DND-41 (cell line): ENCODE measurements around the gene PRMT5.
A peak's percentile ranks its signal among the peaks of the same experiment; 100 is the strongest.
"Not testable (repeated sequence)": the region's sequence is repeated elsewhere in the genome, so short reads cannot be mapped to it uniquely, and the experiment has no call there.

ENCODE experiments used
- ATAC-seq: fragments of 200-7000 bp; cut with Tn5 transposase; 3 replicates; pipeline ENCODE4 v1.9.1; 2021; ENCODE audit warnings: low read depth; ENCODE audit not compliant: insufficient read depth
- DNase-seq: peaks from one replicate; pipeline ENCODE4 v3.0.0-alpha.2; 2020
- H2AFZ ChIP-seq: 2 replicates; pipeline ENCODE4 v1.6.0; 2012; ENCODE audit warnings: low read depth, low read length
- H3K27ac ChIP-seq: 2 replicates; pipeline ENCODE4 v1.5.1; 2012; ENCODE audit warnings: low read length, inconsistent platforms
- H3K27me3 ChIP-seq: fragments of 200-600 bp; sonication (generic); 2 replicates; pipeline ENCODE4 v1.6.0; 2012; ENCODE audit warnings: low read length, mild to moderate bottlenecking, inconsistent platforms; ENCODE audit not compliant: insufficient read depth, poor library complexity
- H3K36me3 ChIP-seq: 2 replicates; pipeline ENCODE4 v1.5.1; 2012; ENCODE audit warnings: low read length, inconsistent platforms; ENCODE audit not compliant: insufficient read depth
- H3K4me1 ChIP-seq: 2 replicates; pipeline ENCODE4 v1.5.1; 2012; ENCODE audit warnings: mild to moderate bottlenecking, low read length; ENCODE audit not compliant: insufficient read depth
- H3K4me2 ChIP-seq: 2 replicates; pipeline ENCODE4 v1.6.0; 2012; ENCODE audit warnings: mild to moderate bottlenecking, moderate library complexity, low read length, inconsistent platforms; ENCODE audit not compliant: insufficient read depth
- H3K4me3 ChIP-seq, 2 experiments: fragments of 200-600 bp in 1 of 2; shearing (Covaris generic) in 1 of 2; 2 replicates each; pipeline ENCODE4 v1.5.1; 2012 to 2016; ENCODE audit warnings: inconsistent platforms in 2 of 2, low read length in 2 of 2, mild to moderate bottlenecking in 2 of 2, low read depth in 1 of 2, moderate library complexity in 1 of 2
- H3K79me2 ChIP-seq: 2 replicates; pipeline ENCODE4 v1.6.0; 2012; ENCODE audit warnings: low read length, inconsistent platforms; ENCODE audit not compliant: insufficient read depth
- H3K9ac ChIP-seq: 2 replicates; pipeline ENCODE4 v1.6.0; 2012; ENCODE audit warnings: low read depth, mild to moderate bottlenecking, inconsistent platforms, low read length, moderate library complexity
- H3K9me3 ChIP-seq: 2 replicates; pipeline ENCODE4 v1.5.1; 2012; ENCODE audit warnings: low read length, moderate library complexity, mild to moderate bottlenecking, inconsistent platforms; ENCODE audit not compliant: insufficient read depth, severe bottlenecking
- H4K20me1 ChIP-seq: 2 replicates; pipeline ENCODE4 v1.6.0; 2012; ENCODE audit warnings: low read length; ENCODE audit not compliant: insufficient read depth
- EZH2 ChIP-seq: IDR thresholded peaks from 3 replicates; pipeline ENCODE4 v1.6.1; 2012; ENCODE audit warnings: borderline replicate concordance, low read depth, mild to moderate bottlenecking, moderate library complexity, low read length, inconsistent platforms; ENCODE audit not compliant: severe bottlenecking
- TF ChIP-seq, protein P1 (sequence below): IDR thresholded peaks from 2 replicates; pipeline ENCODE4 v1.5.1; 2012; ENCODE audit warnings: borderline replicate concordance, low read length, moderate library complexity, mild to moderate bottlenecking; ENCODE audit not compliant: poor library complexity, severe bottlenecking; ENCODE audit errors: extremely low read depth

PRMT5 gene

GRCh38 chr14:22955702-22956569, 26.8 kb upstream of the PRMT5 start:
- H3K9ac ChIP-seq, result peak overlapping the region; percentile 99
- H3K4me2 ChIP-seq, result peak overlapping the region; percentile 79
- H3K27ac ChIP-seq, result peak overlapping the region; percentile 93
- peak overlapping the region; percentile 99 for H2AFZ ChIP-seq
- H4K20me1 ChIP-seq, result no peaks in the 10 kb centered on the region
- peaks cover 11% of the 10 kb centered on the region for H3K79me2 ChIP-seq
- peaks cover 19% of the 10 kb centered on the region for H3K36me3 ChIP-seq
- peak overlapping the region; percentile 86 to 98 for H3K4me3 ChIP-seq
- H3K27me3 ChIP-seq, result no peaks in the 10 kb centered on the region
- no peaks in the 10 kb centered on the region for H3K9me3 ChIP-seq
- TF ChIP-seq, protein P1, sequence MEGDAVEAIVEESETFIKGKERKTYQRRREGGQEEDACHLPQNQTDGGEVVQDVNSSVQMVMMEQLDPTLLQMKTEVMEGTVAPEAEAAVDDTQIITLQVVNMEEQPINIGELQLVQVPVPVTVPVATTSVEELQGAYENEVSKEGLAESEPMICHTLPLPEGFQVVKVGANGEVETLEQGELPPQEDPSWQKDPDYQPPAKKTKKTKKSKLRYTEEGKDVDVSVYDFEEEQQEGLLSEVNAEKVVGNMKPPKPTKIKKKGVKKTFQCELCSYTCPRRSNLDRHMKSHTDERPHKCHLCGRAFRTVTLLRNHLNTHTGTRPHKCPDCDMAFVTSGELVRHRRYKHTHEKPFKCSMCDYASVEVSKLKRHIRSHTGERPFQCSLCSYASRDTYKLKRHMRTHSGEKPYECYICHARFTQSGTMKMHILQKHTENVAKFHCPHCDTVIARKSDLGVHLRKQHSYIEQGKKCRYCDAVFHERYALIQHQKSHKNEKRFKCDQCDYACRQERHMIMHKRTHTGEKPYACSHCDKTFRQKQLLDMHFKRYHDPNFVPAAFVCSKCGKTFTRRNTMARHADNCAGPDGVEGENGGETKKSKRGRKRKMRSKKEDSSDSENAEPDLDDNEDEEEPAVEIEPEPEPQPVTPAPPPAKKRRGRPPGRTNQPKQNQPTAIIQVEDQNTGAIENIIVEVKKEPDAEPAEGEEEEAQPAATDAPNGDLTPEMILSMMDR, result no peak
- TF ChIP-seq EZH2, result no peak
- ATAC-seq, result no peak
- H3K4me1 ChIP-seq, result peaks cover 25% of the 10 kb centered on the region
- DNase-seq, result no peak

- H4K20me1 ChIP-seq, result no peaks in the 10 kb centered on the region
- no peak overlapping the region for H3K27ac ChIP-seq
- peaks cover 19% of the 10 kb centered on the region for H3K4me1 ChIP-seq
- no peak overlapping the region for H3K9ac ChIP-seq
- no peaks in the 10 kb centered on the region for H3K27me3 ChIP-seq
- ATAC-seq, result no peak
- TF ChIP-seq, protein P1, result no peak
- no peak for TF ChIP-seq EZH2
- no peak overlapping the region for H3K4me3 ChIP-seq
- H3K9me3 ChIP-seq, result no peaks in the 10 kb centered on the region
- H3K79me2 ChIP-seq, result peaks cover 11% of the 10 kb centered on the region
- H2AFZ ChIP-seq, result no peak overlapping the region
- H3K4me2 ChIP-seq, result no peak overlapping the region
- H3K36me3 ChIP-seq, result peaks cover 44% of the 10 kb centered on the region
- no peak for DNase-seq
Measured at GRCh38 chr14:22952418-22952817, 23.2 kb upstream of the PRMT5 start.

- not testable (repeated sequence) for ATAC-seq, H3K27me3 ChIP-seq, H3K9me3 ChIP-seq, H4K20me1 ChIP-seq, DNase-seq, H3K4me2 ChIP-seq, H3K4me3 ChIP-seq, H3K9ac ChIP-seq, H3K27ac ChIP-seq, H3K79me2 ChIP-seq, H2AFZ ChIP-seq
- Histone ChIP-seq H3K4me1 (peaks cover 15% of the 10 kb centered on the region), H3K36me3 (peaks cover 50% of the 10 kb centered on the region)
Measured at GRCh38 chr14:22951795-22952194, 22.6 kb upstream of the PRMT5 start.

- no peak overlapping the region for H3K4me2 ChIP-seq
- peaks cover 54% of the 10 kb centered on the region for H3K36me3 ChIP-seq
- TF ChIP-seq, protein P1, result no peak
- no peak for TF ChIP-seq EZH2
Measured at GRCh38 chr14:22945642-22946041, 16.5 kb upstream of the PRMT5 start.

More at GRCh38 chr14:22945642-22946041, 16.5 kb upstream of the PRMT5 start:
- Histone ChIP-seq H2AFZ (no peak overlapping the region), H3K9ac (no peak overlapping the region), H3K4me3 (no peak overlapping the region), H3K4me1 (no peaks in the 10 kb centered on the region), H4K20me1 (no peaks in the 10 kb centered on the region), H3K9me3 (no peaks in the 10 kb centered on the region), H3K79me2 (no peaks in the 10 kb centered on the region), H3K27ac (no peak overlapping the region), H3K27me3 (no peaks in the 10 kb centered on the region)
- DNase-seq (no peak), ATAC-seq (no peak)
